H1 (cell line): ENCODE measurements around the gene OR13J1. TPM values are rescaled to one million over a fixed set of nuclear protein-coding genes. Genes with fewer than 3 reads are reported as not detected.

Source experiments
- CTCF ChIA-PET: fragments of 300-600 bp; sonication (Branson Sonifier 250); formaldehyde crosslinking; loops from one replicate; lab custom pipeline; 2021; ENCODE audit not compliant: partially characterized antibody; lab: Charles Lee
- POLR2A ChIA-PET: fragments of 300-600 bp; sonication (Branson Sonifier 250); formaldehyde crosslinking; loops from one replicate; lab custom pipeline; 2021; ENCODE audit warnings: inconsistent platforms; ENCODE audit not compliant: partially characterized antibody; lab: Charles Lee
- DNase-seq, 2 experiments: peaks; one replicate each; pipeline versions ENCODE4 v3.0.0 to v3.0.0-alpha.2; 2010 to 2022; ENCODE audit warnings: low spot score in 2 of 2, low read depth in 1 of 2, mixed read lengths in 1 of 2
- FAIRE-seq: peaks from 2 replicates; lab custom pipeline; 2011; peaks lifted over from hg19 to GRCh38; lab: Jason Lieb, UNC
- H2AFZ ChIP-seq: 2 replicates; pipeline ENCODE4 v1.8.1; 2012; ENCODE audit warnings: low read length, inconsistent platforms
- H2AK5ac ChIP-seq: 2 replicates; pipeline ENCODE4 v1.6.1; 2013; ENCODE audit warnings: low read depth, low read length
- H2BK120ac ChIP-seq: replicated peaks from 2 replicates; pipeline ENCODE3; 2013; ENCODE audit warnings: low read depth, low read length, inconsistent platforms
- H2BK12ac ChIP-seq: 2 replicates; pipeline ENCODE4 v1.6.1; 2013; ENCODE audit warnings: low read depth, low read length
- H2BK15ac ChIP-seq: 2 replicates; pipeline ENCODE4 v1.6.1; 2013; ENCODE audit warnings: low read length
- H2BK20ac ChIP-seq: 2 replicates; pipeline ENCODE4 v1.6.1; 2013; ENCODE audit warnings: low read length
- H2BK5ac ChIP-seq: 2 replicates; pipeline ENCODE4 v1.6.1; 2013; ENCODE audit warnings: low read depth, low read length
- H3K14ac ChIP-seq: 2 replicates; pipeline ENCODE4 v1.6.1; 2013; ENCODE audit warnings: inconsistent platforms; ENCODE audit not compliant: insufficient read length
- H3K18ac ChIP-seq: 2 replicates; pipeline ENCODE4 v1.6.1; 2013; ENCODE audit warnings: low read length; ENCODE audit errors: extremely low read depth
- H3K23ac ChIP-seq: 2 replicates; pipeline ENCODE4 v1.6.1; 2013; ENCODE audit warnings: inconsistent platforms; ENCODE audit not compliant: insufficient read length
- H3K23me2 ChIP-seq: 2 replicates; pipeline ENCODE4 v1.6.1; 2013; ENCODE audit warnings: low read depth, low read length
- H3K27ac ChIP-seq: 2 replicates; pipeline ENCODE4 v1.6.1; 2011; ENCODE audit warnings: low read depth, low read length, inconsistent platforms
- H3K27me3 ChIP-seq, 4 experiments: replicated peaks in 1 of 4; 1 replicate in 1 of 4; 2 replicates in 3 of 4; pipeline versions ENCODE4 v1.6.1 to v1.8.1; 2011 to 2013; ENCODE audit warnings: low read length in 3 of 4, mild to moderate bottlenecking in 3 of 4, inconsistent platforms in 2 of 4, mixed read lengths in 2 of 4, moderate library complexity in 1 of 4; ENCODE audit not compliant: control insufficient read depth in 3 of 4, insufficient read depth in 3 of 4; ENCODE audit errors: extremely low read depth in 1 of 4
- H3K36me3 ChIP-seq, 4 experiments: 2 replicates each; pipeline versions ENCODE4 v1.6.1 to v1.8.1; 2011 to 2013; ENCODE audit warnings: mild to moderate bottlenecking in 4 of 4, low read length in 3 of 4, moderate library complexity in 2 of 4, control low read depth in 1 of 4, inconsistent platforms in 1 of 4; ENCODE audit not compliant: insufficient read depth in 4 of 4, control insufficient read depth in 2 of 4
- H3K4ac ChIP-seq: replicated peaks from 2 replicates; pipeline ENCODE3; 2013; ENCODE audit warnings: low read length, low read depth, mixed read lengths, inconsistent platforms; ENCODE audit not compliant: insufficient read length
- H3K4me1 ChIP-seq, 4 experiments: replicated peaks in 1 of 4; 1 replicate in 1 of 4; 2 replicates in 3 of 4; pipeline versions ENCODE4 v1.6.1 to v1.8.1; 2011 to 2013; ENCODE audit warnings: low read length in 3 of 4, inconsistent platforms in 2 of 4, mixed read lengths in 1 of 4; ENCODE audit not compliant: insufficient read depth in 4 of 4, control insufficient read depth in 3 of 4
- H3K4me2 ChIP-seq, 2 experiments: 2 replicates each; pipeline versions ENCODE4 v1.6.1 to v1.8.1; 2011 to 2013; ENCODE audit warnings: low read depth in 2 of 2, low read length in 2 of 2, control low read depth in 1 of 2, inconsistent platforms in 1 of 2, mild to moderate bottlenecking in 1 of 2; ENCODE audit not compliant: insufficient read depth in 1 of 2
- H3K4me3 ChIP-seq, 4 experiments: fragments of 200-600, 300-600 bp in 1 of 4; sonication (generic), shearing (Covaris generic), sonication (Bioruptor Twin) in 1 of 4; 2 replicates each; pipeline versions ENCODE4 v1.5.1 to v1.8.1; 2011 to 2016; ENCODE audit warnings: low read length in 4 of 4, low read depth in 3 of 4, control low read depth in 2 of 4, inconsistent platforms in 2 of 4, mild to moderate bottlenecking in 2 of 4, mixed read lengths in 1 of 4, moderate library complexity in 1 of 4; ENCODE audit not compliant: insufficient read depth in 2 of 4; ENCODE audit errors: extremely low read depth in 1 of 4
- H3K56ac ChIP-seq: replicated peaks from 2 replicates; pipeline ENCODE3; 2013; ENCODE audit warnings: low read depth, mild to moderate bottlenecking, mixed read lengths, low read length, inconsistent platforms; ENCODE audit not compliant: insufficient read length
- H3K79me1 ChIP-seq: 2 replicates; pipeline ENCODE4 v1.6.1; 2013; ENCODE audit warnings: low read depth, low read length, control low read depth
- H3K79me2 ChIP-seq, 2 experiments: 2 replicates each; pipeline versions ENCODE4 v1.6.1 to v1.8.1; 2012 to 2013; ENCODE audit warnings: low read length in 2 of 2, mild to moderate bottlenecking in 2 of 2, inconsistent platforms in 1 of 2; ENCODE audit not compliant: insufficient read depth in 2 of 2, control insufficient read depth in 1 of 2
- H3K9ac ChIP-seq, 4 experiments: replicated peaks in 1 of 4; 1 replicate in 1 of 4; 2 replicates in 3 of 4; pipeline versions ENCODE4 v1.6.1 to v1.8.1; 2011 to 2013; ENCODE audit warnings: low read depth in 3 of 4, low read length in 3 of 4, control low read depth in 2 of 4, mild to moderate bottlenecking in 2 of 4, moderate library complexity in 2 of 4, inconsistent platforms in 1 of 4; ENCODE audit errors: extremely low read depth in 1 of 4
- H3K9me3 ChIP-seq, 2 experiments: 2 replicates each; pipeline versions ENCODE4 v1.6.1 to v1.8.1; 2012 to 2013; ENCODE audit warnings: mild to moderate bottlenecking in 2 of 2, moderate library complexity in 2 of 2, control low read depth in 1 of 2, inconsistent platforms in 1 of 2, low read depth in 1 of 2, low read length in 1 of 2, mixed read lengths in 1 of 2; ENCODE audit not compliant: insufficient read depth in 2 of 2
- H4K20me1 ChIP-seq, 2 experiments: replicated peaks in 1 of 2; 2 replicates each; pipeline versions ENCODE3 to v1.8.1; 2011 to 2013; ENCODE audit warnings: inconsistent platforms in 2 of 2, low read length in 2 of 2, mild to moderate bottlenecking in 1 of 2; ENCODE audit not compliant: insufficient read depth in 2 of 2, control insufficient read depth in 1 of 2
- H4K5ac ChIP-seq: 2 replicates; pipeline ENCODE4 v1.6.1; 2013; ENCODE audit warnings: low read length, low read depth, mixed read lengths, inconsistent platforms; ENCODE audit not compliant: insufficient read length
- H4K8ac ChIP-seq: 2 replicates; pipeline ENCODE4 v1.8.0; 2013; ENCODE audit warnings: mild to moderate bottlenecking, moderate library complexity, low read length, inconsistent platforms; ENCODE audit not compliant: insufficient read depth; ENCODE audit errors: extremely low read depth
- H4K91ac ChIP-seq: replicated peaks from 2 replicates; pipeline ENCODE3; 2013; ENCODE audit warnings: low read length, mixed read lengths, inconsistent platforms; ENCODE audit not compliant: insufficient read length
- BACH1 ChIP-seq: IDR thresholded peaks from 2 replicates; pipeline ENCODE4 v1.6.1; 2012; ENCODE audit warnings: low read length, improper control_type of control experiment
- CEBPB ChIP-seq: IDR thresholded peaks from 2 replicates; pipeline ENCODE4 v1.6.1; 2012; ENCODE audit warnings: low read depth, low read length
- EP300 ChIP-seq, 2 experiments: IDR thresholded peaks; 1 replicate in 1 of 2; 2 replicates in 1 of 2; pipeline ENCODE4 v1.6.1; 2011 to 2012; ENCODE audit warnings: low read depth in 2 of 2, low read length in 2 of 2, mild to moderate bottlenecking in 2 of 2, borderline replicate concordance in 1 of 2, inconsistent platforms in 1 of 2, moderate library complexity in 1 of 2
- FOSL1 ChIP-seq: IDR thresholded peaks from 2 replicates; pipeline ENCODE4 v1.6.1; 2011; ENCODE audit warnings: mild to moderate bottlenecking, low read depth, low read length, moderate library complexity; ENCODE audit not compliant: insufficient read depth
- POLR2A ChIP-seq, 2 experiments: IDR thresholded peaks; 1 replicate in 1 of 2; 2 replicates in 1 of 2; pipeline ENCODE4 v1.6.1; 2011; ENCODE audit warnings: low read depth in 2 of 2, low read length in 2 of 2, mild to moderate bottlenecking in 2 of 2; ENCODE audit errors: control extremely low read depth in 1 of 2
- RFX5 ChIP-seq: IDR thresholded peaks from 2 replicates; pipeline ENCODE4 v1.6.1; 2011; ENCODE audit warnings: low read depth, low read length, improper control_type of control experiment, borderline replicate concordance
- SIN3A ChIP-seq, 2 experiments: IDR thresholded peaks in 1 of 2; conservative IDR thresholded peaks in 1 of 2; 2 replicates each; pipeline ENCODE4 v1.6.1; 2011 to 2012; ENCODE audit warnings: low read length in 2 of 2, improper control_type of control experiment in 1 of 2, low read depth in 1 of 2, mild to moderate bottlenecking in 1 of 2
- SP1 ChIP-seq: IDR thresholded peaks from 2 replicates; pipeline ENCODE4 v1.6.1; 2011; ENCODE audit warnings: low read depth, low read length
- TBP ChIP-seq: IDR thresholded peaks from 2 replicates; pipeline ENCODE4 v1.6.1; 2011; ENCODE audit warnings: low read depth, low read length, improper control_type of control experiment
- USF2 ChIP-seq: IDR thresholded peaks from 2 replicates; pipeline ENCODE4 v1.6.1; 2011; ENCODE audit warnings: low read length, improper control_type of control experiment
- YY1 ChIP-seq: IDR thresholded peaks from 2 replicates; pipeline ENCODE4 v1.6.1; 2011; ENCODE audit warnings: low read depth, mild to moderate bottlenecking, low read length
- WGBS, 2 experiments: shearing (Covaris generic) in 1 of 2; methylation state at CpG; one replicate each; pipeline versions ENCODE4 v1.1.6 to v1.1.7; 2013 to 2015; ENCODE audit warnings: low lambda C conversion rate in 2 of 2, mixed read lengths in 2 of 2, inconsistent platforms in 1 of 2, low coverage in 1 of 2, missing lambda C conversion rate in 1 of 2; ENCODE audit not compliant: insufficient replicate concordance in 2 of 2, insufficient coverage in 1 of 2, insufficient read length in 1 of 2; ENCODE audit errors: extremely low coverage in 1 of 2, missing lambda C conversion rate in 1 of 2; 5-methylcytosine and 5-hydroxymethylcytosine counted together
- polyA plus RNA-seq, 7 experiments: library from polyadenylated mRNA; depleted of rRNA in 3 of 7; stranded (reverse) in 5 of 7; unstranded in 2 of 7; fragments of >200 nt in 5 of 7; fragments of 200-250 nt in 2 of 7; gene quantifications; 1 replicate in 5 of 7; 2 replicates in 1 of 7; 4 replicates in 1 of 7; pipeline versions ENCODE4 v1.2.1 to v1.2.3, GENCODE V29; 2011 to 2013; ENCODE audit warnings: missing spikeins in 2 of 7, mixed read lengths in 2 of 7
- total RNA-seq: library from RNA; stranded (reverse); fragmentation: NEBNext Ultra II Directional; extraction: Animal tissue kit (Norgen Biotek cat#: 25700); gene quantifications from 2 replicates; pipeline ENCODE4 v1.2.1, GENCODE V29; 2021

Gene OR13J1
- total and polyA plus RNA-seq, 2 of the 8 experiments (the other 6 are each of a cell fraction or from before 2014, with no cell fraction given) = not detected

- H2AK5ac ChIP-seq = no peak overlapping the region; the same call in 1 of the 2 replicates
- peak overlapping the region; percentile 79; the same call in 1 of the 2 replicates for H2BK5ac ChIP-seq
- FAIRE-seq = no peak
- H3K56ac ChIP-seq = no peak overlapping the region
- H3K4me3 ChIP-seq = 0 out of 8 replicates have a peak overlapping the region, but pooled peaks of 1 of the 4 experiments have one; percentile 1
- no peaks in the 10 kb centered on the region for H3K9me3 ChIP-seq
- peak overlapping the region; percentile 89 for H2BK12ac ChIP-seq
- H3K79me1 ChIP-seq = 0 out of 2 replicates have a peak, but pooled peaks cover 2% of the 10 kb centered on the region
- peak overlapping the region; percentile 81; the same call in 1 of the 2 replicates for H3K18ac ChIP-seq
- ChIA-PET POLR2A (no interaction called here), CTCF (interaction anchor here (0.7 to 5.6 kb wide), 8 partner anchors 17 to 118 kb away, joined by 3 to 26 read pairs (median 4); no protein-coding TSS in a partner anchor)
- peak overlapping the region; percentile 66; the same call in 1 of the 2 replicates for H2AFZ ChIP-seq
- H2BK120ac ChIP-seq = peak overlapping the region; percentile 47
- H4K8ac ChIP-seq = no peak overlapping the region
- H2BK20ac ChIP-seq = peak overlapping the region; percentile 66
- no peak overlapping the region for H3K23ac ChIP-seq
- peak overlapping the region; percentile 54 for H2BK15ac ChIP-seq
- TF ChIP-seq SP1 (no peak), CEBPB (no peak), TBP (no peak), EP300 (IDR thresholded peaks at IDR 0.05; ENCODE audit: borderline replicate concordance in 1 of 2, low read depth in 2 of 2, low read length in 2 of 2) (no peak), POLR2A (IDR thresholded peaks at IDR 0.05; ENCODE audit: control extremely low read depth in 1 of 2, low read depth in 2 of 2, low read length in 2 of 2) (no peak), USF2 (no peak), YY1 (no peak), RFX5 (no peak), FOSL1 (no peak), BACH1 (no peak), SIN3A (conservative IDR thresholded peaks at IDR 0.05 in 1 of 2, IDR thresholded peaks at IDR 0.05 in 1 of 2; ENCODE audit: low read depth in 1 of 2, low read length in 2 of 2) (no peak)
- peaks cover 0 to 2% (median 0%) of the 10 kb centered on the region in 4 experiments; a peak in 2 of 7 replicates for H3K27me3 ChIP-seq
- H3K9ac ChIP-seq = no peak overlapping the region
- WGBS, 2 experiments = 87% methylated on average over 9 of the region's 9 CpGs; no CpG with 5 or more reads in 1 of the 2 experiments
- H3K14ac ChIP-seq = no peak overlapping the region
- H3K4me1 ChIP-seq = peaks cover 9 to 33% (median 21%) of the 10 kb centered on the region in 4 experiments
- H4K20me1 ChIP-seq = no peaks in the 10 kb centered on the region
- H3K23me2 ChIP-seq = no peaks in the 10 kb centered on the region; the same call in 1 of the 2 replicates
- peak overlapping the region; percentile 89 for H4K91ac ChIP-seq
- no peak for DNase-seq
- peak overlapping the region; percentile 19 to 55; a peak in 3 of 4 replicates for H3K4me2 ChIP-seq
- H3K79me2 ChIP-seq = no peaks in the 10 kb centered on the region
- H3K4ac ChIP-seq = no peak overlapping the region
- H3K27ac ChIP-seq = no peak overlapping the region
- H3K36me3 ChIP-seq = no peaks in the 10 kb centered on the region
- H4K5ac ChIP-seq = no peak overlapping the region
These were observed 38.4 kb upstream of the OR13J1 start for GRCh38 chr9:35908504-35909125.
